IMR-90 (cell line): ENCODE results near the gene TNNI3K.

Experiments
- CHD1 ChIP-seq: IDR thresholded peaks from 2 replicates; pipeline ENCODE4 v1.6.1; 2012; ENCODE audit warnings: low read depth, low read length, improper control_type of control experiment
- FOS ChIP-seq: fragments of 150-350 bp; IDR thresholded peaks from 2 replicates; pipeline ENCODE4 v1.6.1; 2016; ENCODE audit warnings: low read depth, low read length
- MAFK ChIP-seq: IDR thresholded peaks from 2 replicates; pipeline ENCODE4 v1.6.1; 2012; ENCODE audit warnings: low read depth, low read length, improper control_type of control experiment
- POLR2A ChIP-seq: IDR thresholded peaks from 2 replicates; pipeline ENCODE4 v1.6.1; 2012; ENCODE audit warnings: mild to moderate bottlenecking, low read depth, low read length
- TF ChIP-seq, protein P1 (sequence below): conservative IDR thresholded peaks from 2 replicates; pipeline ENCODE4 v1.5.1; 2012; ENCODE audit warnings: mild to moderate bottlenecking, low read depth, low read length, improper control_type of control experiment

DNA sequence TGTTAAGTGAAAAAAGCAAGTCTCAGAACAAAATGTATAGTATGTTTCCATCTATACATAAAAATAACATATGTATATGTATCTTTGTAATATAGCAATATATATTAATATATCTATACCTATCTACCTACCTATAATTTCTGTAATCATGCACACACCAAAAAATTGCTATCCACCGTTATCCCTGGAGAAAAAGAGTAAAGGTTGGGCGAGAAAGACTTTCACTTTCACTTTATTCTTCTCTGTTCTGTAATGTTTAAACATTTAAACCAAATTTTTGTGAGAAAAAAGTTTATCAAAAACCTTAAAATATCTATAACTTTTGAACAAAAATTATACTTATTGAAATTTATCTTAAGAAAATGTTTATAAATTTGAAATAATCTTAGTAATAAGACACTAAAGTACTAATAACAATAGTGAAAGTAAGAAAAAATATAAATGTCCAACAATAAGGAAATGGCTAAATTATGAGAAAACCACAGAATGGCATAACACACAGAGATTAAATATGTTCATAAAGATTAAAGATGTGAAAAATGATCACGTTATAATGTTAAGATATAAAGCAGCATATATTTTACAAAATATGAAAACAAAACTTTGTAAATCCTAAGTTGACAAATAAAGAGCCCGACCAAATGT, 351.2 kb downstream of the TNNI3K start:
- TF ChIP-seq CHD1 = no peak
- TF ChIP-seq MAFK = no peak
- no peak for TF ChIP-seq FOS
- TF ChIP-seq, protein P1, sequence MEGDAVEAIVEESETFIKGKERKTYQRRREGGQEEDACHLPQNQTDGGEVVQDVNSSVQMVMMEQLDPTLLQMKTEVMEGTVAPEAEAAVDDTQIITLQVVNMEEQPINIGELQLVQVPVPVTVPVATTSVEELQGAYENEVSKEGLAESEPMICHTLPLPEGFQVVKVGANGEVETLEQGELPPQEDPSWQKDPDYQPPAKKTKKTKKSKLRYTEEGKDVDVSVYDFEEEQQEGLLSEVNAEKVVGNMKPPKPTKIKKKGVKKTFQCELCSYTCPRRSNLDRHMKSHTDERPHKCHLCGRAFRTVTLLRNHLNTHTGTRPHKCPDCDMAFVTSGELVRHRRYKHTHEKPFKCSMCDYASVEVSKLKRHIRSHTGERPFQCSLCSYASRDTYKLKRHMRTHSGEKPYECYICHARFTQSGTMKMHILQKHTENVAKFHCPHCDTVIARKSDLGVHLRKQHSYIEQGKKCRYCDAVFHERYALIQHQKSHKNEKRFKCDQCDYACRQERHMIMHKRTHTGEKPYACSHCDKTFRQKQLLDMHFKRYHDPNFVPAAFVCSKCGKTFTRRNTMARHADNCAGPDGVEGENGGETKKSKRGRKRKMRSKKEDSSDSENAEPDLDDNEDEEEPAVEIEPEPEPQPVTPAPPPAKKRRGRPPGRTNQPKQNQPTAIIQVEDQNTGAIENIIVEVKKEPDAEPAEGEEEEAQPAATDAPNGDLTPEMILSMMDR = no peak
- no peak for TF ChIP-seq POLR2A
